ENCODE results near the gene TTC7B. TPM values are rescaled to one million over a fixed set of nuclear protein-coding genes. Genes with fewer than 3 reads are reported as not detected.

TTC7B gene
- total and polyA plus RNA-seq, 9 of the 15 experiments (the other 6 are each of a cell fraction or from before 2014, with no cell fraction given), result 2.2 to 77.2 (median 36.7) TPM

GRCh38 chr14:90757452-90757851, 58.8 kb downstream of the TTC7B start:
- intact Hi-C loops (cut with micrococcal nuclease), result no loop called here

GRCh38 chr14:90756755-90757345, 59.4 kb downstream of the TTC7B start:
- H3K27ac ChIP-seq (ENCODE audit: extremely low read depth, low read depth, low read length), result no peak overlapping the region
- 0 out of 3 replicates have a peak, but pooled peaks cover 1% of the 10 kb centered on the region for H3K36me3 ChIP-seq (ENCODE audit: control insufficient read depth, insufficient read depth, low read length)
- FAIRE-seq (no peak), ATAC-seq (no peak), DNase-seq (ENCODE audit: extremely low read depth in 1 of 4, low spot score in 3 of 4) (peak in 1 of 4 experiments; percentile 12)
- H3K27me3 ChIP-seq (ENCODE audit: control insufficient read depth in 2 of 2, insufficient read depth in 2 of 2, low read length in 2 of 2), result no peaks in the 10 kb centered on the region
- no peaks in the 10 kb centered on the region for H3K9me1 ChIP-seq (ENCODE audit: control insufficient read depth, insufficient read depth, low read length)
- 93% methylated on average over 9 of the region's 10 CpGs for WGBS (ENCODE audit: insufficient coverage, low coverage, missing lambda C conversion rate)
- H3K4me1 ChIP-seq (replicated peaks in 1 of 2; ENCODE audit: control insufficient read depth in 2 of 2, insufficient read depth in 2 of 2, low read length in 2 of 2), result peaks cover 10 to 12% of the 10 kb centered on the region in 2 experiments; a peak in 4 of 5 replicates
- 0 out of 6 replicates have a peak, but pooled peaks of 2 of the 3 experiments have one; percentile 2 to 4 for TF ChIP-seq CTCF (IDR thresholded peaks at IDR 0.05 in 2 of 3, conservative IDR thresholded peaks at IDR 0.05 in 1 of 3; ENCODE audit: insufficient read depth in 2 of 3, low read depth in 1 of 3, low read length in 3 of 3)
- no peak for TF ChIP-seq NR4A1 (CRISPR knock-in tag; IDR thresholded peaks at IDR 0.05)
- TF ChIP-seq NR4A1 (tag; IDR thresholded peaks at IDR 0.05), result no peak
- TF ChIP-seq RBM14 (IDR thresholded peaks at IDR 0.05; ENCODE audit: borderline replicate concordance, insufficient read depth, low read depth, low read length), result no peak
- TF ChIP-seq NFE2L1 (tag; IDR thresholded peaks at IDR 0.05; ENCODE audit: borderline replicate concordance, low read depth), result no peak
- H2AFZ ChIP-seq (ENCODE audit: low read depth, low read length), result no peak overlapping the region
- no peak overlapping the region for H3K4me2 ChIP-seq (ENCODE audit: insufficient read depth, low read length)
- intact Hi-C loops (cut with micrococcal nuclease), result no loop called here
- no peaks in the 10 kb centered on the region for H4K20me1 ChIP-seq (replicated peaks; ENCODE audit: control insufficient read depth, insufficient read depth, low read length)
- no TSS peak for BruUV-seq (replicated peaks)
- peaks cover 7% of the 10 kb centered on the region; the same call in 2 of the 3 replicates for H3K79me2 ChIP-seq (ENCODE audit: control insufficient read depth, insufficient read depth, low read length)
- POLR2A ChIA-PET, result interaction anchor here (0.9 to 1.2 kb wide), 2 partner anchors 13 to 45 kb away, joined by 3 read pairs; no protein-coding TSS in a partner anchor
- in situ Hi-C loops (cut with MboI), result loop anchor here (5.0 kb wide), 1 partner anchor 65 kb away; no protein-coding TSS in a partner anchor
- H3K9ac ChIP-seq (ENCODE audit: insufficient read depth in 1 of 2, low read depth in 2 of 2, low read length in 2 of 2), result no peak overlapping the region
- H3K4me3 ChIP-seq, result no peak overlapping the region
- H3K9me3 ChIP-seq (replicated peaks; ENCODE audit: control insufficient read depth, insufficient read depth, low read depth, low read length), result no peaks in the 10 kb centered on the region
- CTCF ChIA-PET (ENCODE audit: low intra/inter-chr PET ratio), result no interaction called here

More at GRCh38 chr14:90757452-90757851, 58.8 kb downstream of the TTC7B start:
- Histone ChIP-seq H3K27me3 (ENCODE audit: control insufficient read depth in 2 of 2, insufficient read depth in 2 of 2, low read length in 2 of 2) (no peaks in the 10 kb centered on the region), H3K4me3 (no peak overlapping the region), H2AFZ (ENCODE audit: low read depth, low read length) (no peak overlapping the region), H3K9ac (ENCODE audit: insufficient read depth in 1 of 2, low read depth in 2 of 2, low read length in 2 of 2) (no peak overlapping the region), H3K9me1 (ENCODE audit: control insufficient read depth, insufficient read depth, low read length) (no peaks in the 10 kb centered on the region), H3K4me2 (ENCODE audit: insufficient read depth, low read length) (no peak overlapping the region; the same call in 1 of the 2 replicates), H3K27ac (ENCODE audit: extremely low read depth, low read depth, low read length) (no peak overlapping the region), H3K4me1 (replicated peaks in 1 of 2; ENCODE audit: control insufficient read depth in 2 of 2, insufficient read depth in 2 of 2, low read length in 2 of 2) (peaks cover 10 to 12% of the 10 kb centered on the region in 2 experiments; a peak in 4 of 5 replicates), H4K20me1 (replicated peaks; ENCODE audit: control insufficient read depth, insufficient read depth, low read length) (no peaks in the 10 kb centered on the region), H3K36me3 (ENCODE audit: control insufficient read depth, insufficient read depth, low read length) (no peaks in the 10 kb centered on the region), H3K9me3 (replicated peaks; ENCODE audit: control insufficient read depth, insufficient read depth, low read depth, low read length) (no peaks in the 10 kb centered on the region), H3K79me2 (ENCODE audit: control insufficient read depth, insufficient read depth, low read length) (peaks cover 7% of the 10 kb centered on the region; the same call in 2 of the 3 replicates)
- 82% methylated on average over 3 of the region's 3 CpGs for WGBS (ENCODE audit: insufficient coverage, low coverage, missing lambda C conversion rate)
- BruUV-seq (replicated peaks), result no TSS peak
- no peak for DNase-seq (ENCODE audit: extremely low read depth in 1 of 4, low spot score in 3 of 4)
- ChIA-PET CTCF (ENCODE audit: low intra/inter-chr PET ratio) (no interaction called here), POLR2A (interaction anchor here (0.9 to 1.2 kb wide), 2 partner anchors 14 to 44 kb away, joined by 3 read pairs; no protein-coding TSS in a partner anchor)
- in situ Hi-C loops (cut with MboI), result loop anchor here (5.0 kb wide), 1 partner anchor 65 kb away; no protein-coding TSS in a partner anchor
- no peak for TF ChIP-seq IRF2 (CRISPR knock-in tag; IDR thresholded peaks at IDR 0.05)
- no peak for TF ChIP-seq ZNF830 (CRISPR knock-in tag; IDR thresholded peaks at IDR 0.05)
- TF ChIP-seq ZNF324 (CRISPR knock-in tag; IDR thresholded peaks at IDR 0.05), result no peak
- FAIRE-seq, result no peak
- no peak for ATAC-seq

All from K562 (cell line).